ENCODE measurements around the gene TWF2. TPM values are rescaled to one million over a fixed set of nuclear protein-coding genes. Genes with fewer than 3 reads are reported as not detected.
"Not testable (repeated sequence)": the region's sequence is repeated elsewhere in the genome, so short reads cannot be mapped to it uniquely, and the experiment has no call there.

The TWF2 gene
- total RNA-seq (10 to 100 TPM; 31.7 to 95.6 (median 55.2) TPM), polyA plus RNA-seq (10 to 100 TPM; 13.6 to 28.2 (median 26.1) TPM)
- long read RNA-seq, donor 1, transcript TWF2-201 (9 exons, 1,718 nt): major isoform, 23 of 23 reads
- long read RNA-seq, donor 1, partial matches to known transcripts: 0 of 23 reads
- long read RNA-seq, donor 1, other reads (novel, unspliced or antisense): 0 of 23 reads
- long read RNA-seq, donor 2, transcript TWF2-201 (9 exons, 1,718 nt): major isoform, 22 of 27 reads
- long read RNA-seq, donor 2, partial matches to known transcripts: 5 of 27 reads
- long read RNA-seq, donor 2, other reads (novel, unspliced or antisense): 0 of 27 reads
- long read RNA-seq, donor 3, transcript TWF2-201 (9 exons, 1,718 nt): major isoform, 16 of 16 reads
- long read RNA-seq, donor 3, partial matches to known transcripts: 0 of 16 reads
- long read RNA-seq, donor 3, other reads (novel, unspliced or antisense): 0 of 16 reads
- long read RNA-seq, donor 4, transcript TWF2-201 (9 exons, 1,718 nt): major isoform, 57 of 62 reads
- long read RNA-seq, donor 4, partial matches to known transcripts: 2 of 62 reads
- long read RNA-seq, donor 4, other reads (novel, unspliced or antisense): 3 of 62 reads
- long read RNA-seq, donor 5, transcript TWF2-201 (9 exons, 1,718 nt): major isoform, 119 of 130 reads
- long read RNA-seq, donor 5, partial matches to known transcripts: 1 of 130 reads
- long read RNA-seq, donor 5, other reads (novel, unspliced or antisense): 10 of 130 reads
- long read RNA-seq, donor 6, transcript TWF2-201 (9 exons, 1,718 nt): major isoform, 33 of 36 reads
- long read RNA-seq, donor 6, partial matches to known transcripts: 2 of 36 reads
- long read RNA-seq, donor 6, other reads (novel, unspliced or antisense): 1 of 36 reads
- long read RNA-seq, donor 7, transcript TWF2-201 (9 exons, 1,718 nt): major isoform, 10 of 10 reads
- long read RNA-seq, donor 7, partial matches to known transcripts: 0 of 10 reads
- long read RNA-seq, donor 7, other reads (novel, unspliced or antisense): 0 of 10 reads
- long read RNA-seq, donor 8, transcript TWF2-201 (9 exons, 1,718 nt): major isoform, 37 of 50 reads
- long read RNA-seq, donor 8, partial matches to known transcripts: 13 of 50 reads
- long read RNA-seq, donor 8, other reads (novel, unspliced or antisense): 0 of 50 reads
- long read RNA-seq, donor 9, transcript TWF2-201 (9 exons, 1,718 nt): major isoform, 21 of 21 reads
- long read RNA-seq, donor 9, partial matches to known transcripts: 0 of 21 reads
- long read RNA-seq, donor 9, other reads (novel, unspliced or antisense): 0 of 21 reads
- long read RNA-seq, donor 10, transcript TWF2-201 (9 exons, 1,718 nt): major isoform, 8 of 8 reads
- long read RNA-seq, donor 10, partial matches to known transcripts: 0 of 8 reads
- long read RNA-seq, donor 10, other reads (novel, unspliced or antisense): 0 of 8 reads

- peaks cover 0 to 9% of the 10 kb centered on the region in 2 donors for H3K36me3 ChIP-seq (replicated peaks in 1 of 2)
- H3K27ac ChIP-seq: peak within 1 kb of the TSS; percentile 53 to 96 (median 88)
- H3K4me1 ChIP-seq (replicated peaks in 1 of 2): peaks cover 42 to 46% of the 10 kb centered on the region in 2 donors
- no peaks in the 10 kb centered on the region for H3K27me3 ChIP-seq
- H3K9me3 ChIP-seq (replicated peaks in 1 of 3): no peaks in the 10 kb centered on the region
- 1 to 3% (median 2%) methylated on average over 9 to 92 of the region's 92 CpGs for WGBS, 4 donors
- DNase-seq: peak; percentile 69 to 82 (median 74)
- peak within 1 kb of the TSS; percentile 52 to 93 (median 78) for H3K4me3 ChIP-seq
- intact Hi-C loops (cut with DNase I): no loop called here
- TF ChIP-seq, protein P1, sequence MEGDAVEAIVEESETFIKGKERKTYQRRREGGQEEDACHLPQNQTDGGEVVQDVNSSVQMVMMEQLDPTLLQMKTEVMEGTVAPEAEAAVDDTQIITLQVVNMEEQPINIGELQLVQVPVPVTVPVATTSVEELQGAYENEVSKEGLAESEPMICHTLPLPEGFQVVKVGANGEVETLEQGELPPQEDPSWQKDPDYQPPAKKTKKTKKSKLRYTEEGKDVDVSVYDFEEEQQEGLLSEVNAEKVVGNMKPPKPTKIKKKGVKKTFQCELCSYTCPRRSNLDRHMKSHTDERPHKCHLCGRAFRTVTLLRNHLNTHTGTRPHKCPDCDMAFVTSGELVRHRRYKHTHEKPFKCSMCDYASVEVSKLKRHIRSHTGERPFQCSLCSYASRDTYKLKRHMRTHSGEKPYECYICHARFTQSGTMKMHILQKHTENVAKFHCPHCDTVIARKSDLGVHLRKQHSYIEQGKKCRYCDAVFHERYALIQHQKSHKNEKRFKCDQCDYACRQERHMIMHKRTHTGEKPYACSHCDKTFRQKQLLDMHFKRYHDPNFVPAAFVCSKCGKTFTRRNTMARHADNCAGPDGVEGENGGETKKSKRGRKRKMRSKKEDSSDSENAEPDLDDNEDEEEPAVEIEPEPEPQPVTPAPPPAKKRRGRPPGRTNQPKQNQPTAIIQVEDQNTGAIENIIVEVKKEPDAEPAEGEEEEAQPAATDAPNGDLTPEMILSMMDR (IDR thresholded peaks at IDR 0.05): peak in 4 of 6 experiments; percentile 34 to 54 (median 38)
- TF ChIP-seq POLR2A (IDR thresholded peaks at IDR 0.05): peak; percentile 51 to 62
Observed at GRCh38 chr3:52238761-52239701, at the start of gene TWF2. TWF2 (minus strand) TSS chr3:52239158; CDS start chr3:52239016, 142 bp downstream.

DNA sequence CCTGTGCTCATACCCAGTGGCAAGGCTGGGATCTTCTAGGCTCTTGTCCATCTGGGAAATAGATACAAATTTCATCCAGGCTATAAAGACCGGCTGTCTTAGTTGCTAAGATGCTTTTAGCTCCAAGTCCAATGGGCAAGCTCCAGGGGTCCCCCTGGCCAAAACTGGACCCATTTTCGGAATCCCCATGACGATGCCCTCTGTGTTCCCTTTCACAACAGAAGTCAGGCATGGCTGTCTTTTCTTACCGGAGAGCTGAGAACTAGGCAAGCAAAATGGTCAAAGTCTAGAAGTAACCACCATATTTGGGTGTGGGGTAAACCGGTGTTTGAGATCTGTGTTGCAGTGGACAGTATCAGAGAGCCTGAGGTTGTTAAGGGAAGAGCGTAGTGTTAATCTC lies 49.7 kb upstream of the TWF2 start:
- no peak for DNase-seq
- no peaks in the 10 kb centered on the region for H3K27me3 ChIP-seq
- no peaks in the 10 kb centered on the region for H3K9me3 ChIP-seq (replicated peaks in 1 of 3)
- no peak for TF ChIP-seq POLR2A (IDR thresholded peaks at IDR 0.05)
- TF ChIP-seq, protein P1 (IDR thresholded peaks at IDR 0.05): no peak
- H3K36me3 ChIP-seq (replicated peaks in 1 of 2): peaks cover 0 to 21% of the 10 kb centered on the region in 2 donors
- H3K27ac ChIP-seq: no peak overlapping the region
- H3K4me3 ChIP-seq: peak overlapping the region in 2 of 4 donors; percentile 84 to 92
- peaks cover 4 to 21% of the 10 kb centered on the region in 2 donors for H3K4me1 ChIP-seq (replicated peaks in 1 of 2)
- WGBS, 4 donors: 91 to 94% (median 92%) methylated on average over 6 of the region's 6 CpGs
- intact Hi-C loops (cut with DNase I): no loop called here

DNA sequence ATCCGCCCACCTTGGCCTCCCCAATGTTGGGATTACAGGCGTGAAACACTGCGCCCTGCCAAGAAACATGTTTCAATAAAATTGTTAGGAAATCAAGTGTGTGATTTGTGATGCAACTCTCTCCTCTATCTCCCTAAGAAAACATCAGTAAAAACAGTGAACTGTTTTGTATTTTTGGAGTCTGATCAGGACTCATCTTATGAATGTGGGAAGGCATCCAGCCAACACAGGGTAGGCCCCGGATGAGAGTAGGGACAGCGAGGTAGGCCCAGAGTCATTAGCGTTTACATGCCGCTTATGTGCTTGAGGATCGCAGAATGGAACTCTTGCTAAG lies 47.8 kb upstream of the TWF2 start:
- peak in 3 of 7 donors; percentile 24 to 51 (median 42) for DNase-seq
- TF ChIP-seq, protein P1 (IDR thresholded peaks at IDR 0.05): no peak
- TF ChIP-seq POLR2A (IDR thresholded peaks at IDR 0.05): no peak
- Histone ChIP-seq H3K27ac (peak overlapping the region; percentile 99 to 100 (median 99)), H3K27me3 (no peaks in the 10 kb centered on the region), H3K36me3 (replicated peaks in 1 of 2) (peaks cover 0 to 5% of the 10 kb centered on the region in 2 donors), H3K4me1 (replicated peaks in 1 of 2) (peaks cover 10 to 38% of the 10 kb centered on the region in 2 donors), H3K9me3 (replicated peaks in 1 of 3) (no peaks in the 10 kb centered on the region), H3K4me3 (peak overlapping the region in 2 of 4 donors; percentile 84 to 92)
- intact Hi-C loops (cut with DNase I): no loop called here
- WGBS, 4 donors: 72 to 74% (median 72%) methylated on average over 8 of the region's 8 CpGs

DNA sequence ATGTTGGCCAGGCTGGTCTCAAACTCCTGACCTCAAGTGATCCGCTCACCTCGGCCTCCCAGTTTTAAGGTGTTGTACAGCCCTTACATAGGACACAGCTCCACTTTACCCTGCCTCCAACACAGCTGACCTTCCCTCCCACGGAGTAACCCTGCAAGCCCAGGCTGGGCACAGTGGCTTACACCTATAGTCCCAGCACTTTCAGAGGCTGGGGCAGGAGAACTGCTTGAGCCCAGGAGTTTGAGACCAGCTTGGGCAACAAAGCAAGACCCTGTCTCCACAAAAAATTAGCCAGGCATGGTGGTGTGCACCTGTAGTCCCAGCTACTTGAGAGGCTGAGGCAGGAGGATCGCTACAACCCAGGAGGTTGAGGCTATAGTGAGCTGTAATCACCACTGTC lies 45.1 kb upstream of the TWF2 start:
- intact Hi-C loops (cut with DNase I); H3K36me3 ChIP-seq (replicated peaks in 1 of 2); H3K27me3 ChIP-seq; H3K4me3 ChIP-seq; H3K9me3 ChIP-seq (replicated peaks in 1 of 3): not testable (repeated sequence)
- DNase-seq: peak in 3 of 7 donors; percentile 5 to 47 (median 14)
- WGBS, 4 donors: 71 to 80% (median 74%) methylated on average over 4 of the region's 4 CpGs
- Histone ChIP-seq H3K27ac (peak overlapping the region in 4 of 5 donors; percentile 19 to 63 (median 38)), H3K4me1 (replicated peaks in 1 of 2) (peaks cover 16 to 45% of the 10 kb centered on the region in 2 donors)

All from adrenal gland (tissue), 19 donors.